HepG2 (cell line): ENCODE results near the gene PAQR5. TPM values are rescaled to one million over a fixed set of nuclear protein-coding genes. Genes with fewer than 3 reads are reported as not detected.

Experiments used
- ATF7-NPFF ChIP-seq: sonication (generic); formaldehyde crosslinking; IDR thresholded peaks from 2 replicates; pipeline ENCODE4 v1.8.1; 2023; ENCODE audit warnings: mild to moderate bottlenecking, low read depth, missing genetic modification reagents, moderate library complexity
- DR1 ChIP-seq: sonication (generic); formaldehyde crosslinking; IDR thresholded peaks from 2 replicates; pipeline ENCODE4 v1.8.0; 2021; ENCODE audit warnings: mild to moderate bottlenecking, missing genetic modification reagents, inconsistent platforms
- ELF3 ChIP-seq: IDR thresholded peaks from 2 replicates; pipeline ENCODE4 v1.6.1; 2016; ENCODE audit warnings: missing genetic modification reagents, missing compliant biosample characterization
- ETV6 ChIP-seq: sonication (generic); formaldehyde crosslinking; conservative IDR thresholded peaks from 2 replicates; pipeline ENCODE4 v1.4.0; 2020; ENCODE audit warnings: missing genetic modification reagents
- HDAC1 ChIP-seq: sonication (generic); formaldehyde crosslinking; IDR thresholded peaks from 2 replicates; pipeline ENCODE4 v1.5.1; 2020; ENCODE audit warnings: mild to moderate bottlenecking, missing genetic modification reagents
- POLR2AphosphoS2 ChIP-seq: IDR thresholded peaks from 2 replicates; pipeline ENCODE4 v1.6.1; 2011; ENCODE audit warnings: low read depth, low read length, improper control_type of control experiment
- PRPF4 ChIP-seq: fragments of 200-400 bp; formaldehyde crosslinking; IDR thresholded peaks from 2 replicates; pipeline ENCODE4 v1.6.1; 2016; ENCODE audit warnings: low read length, low read depth; ENCODE audit not compliant: poor library complexity, severe bottlenecking
- RFXAP ChIP-seq: sonication (generic); formaldehyde crosslinking; IDR thresholded peaks from 2 replicates; pipeline ENCODE4 v1.4.0; 2020; ENCODE audit warnings: missing genetic modification reagents, borderline replicate concordance
- RORA ChIP-seq: sonication (generic); formaldehyde crosslinking; IDR thresholded peaks from 2 replicates; pipeline ENCODE4 v1.5.0; 2020; ENCODE audit warnings: mild to moderate bottlenecking, missing genetic modification reagents, moderate library complexity
- THAP11 ChIP-seq: IDR thresholded peaks from 2 replicates; pipeline ENCODE4 v1.6.1; 2016; ENCODE audit warnings: missing biosample characterization, missing genetic modification reagents
- ZMYM3 ChIP-seq: sonication (generic); formaldehyde crosslinking; IDR thresholded peaks from 2 replicates; pipeline ENCODE4 v1.5.1; 2020; ENCODE audit warnings: mild to moderate bottlenecking, missing genetic modification reagents
- ZNF292 ChIP-seq: sonication (generic); formaldehyde crosslinking; IDR thresholded peaks from 2 replicates; pipeline ENCODE4 v1.8.1; 2022; ENCODE audit warnings: mild to moderate bottlenecking, low read depth, missing genetic modification reagents, borderline replicate concordance
- ZNF296 ChIP-seq: sonication (generic); formaldehyde crosslinking; conservative IDR thresholded peaks from 2 replicates; pipeline ENCODE4 v1.5.0; 2020; ENCODE audit warnings: mild to moderate bottlenecking, missing genetic modification reagents
- ZNF34 ChIP-seq: sonication (generic); formaldehyde crosslinking; IDR thresholded peaks from 2 replicates; pipeline ENCODE4 v1.4.0; 2020; ENCODE audit warnings: mild to moderate bottlenecking, missing genetic modification reagents, borderline replicate concordance
- ZNF343 ChIP-seq: sonication (generic); formaldehyde crosslinking; IDR thresholded peaks from 2 replicates; pipeline ENCODE4 v1.4.0; 2020; ENCODE audit warnings: mild to moderate bottlenecking, missing genetic modification reagents
- ZNF713 ChIP-seq: sonication (generic); formaldehyde crosslinking; IDR thresholded peaks from 2 replicates; pipeline ENCODE4 v1.4.0; 2020; ENCODE audit warnings: mild to moderate bottlenecking, missing genetic modification reagents
- ZNF850 ChIP-seq: sonication (generic); formaldehyde crosslinking; conservative IDR thresholded peaks from 2 replicates; pipeline ENCODE4 v1.9.0; 2021; ENCODE audit warnings: mild to moderate bottlenecking, missing genetic modification reagents
- ZSCAN25 ChIP-seq: sonication (generic); formaldehyde crosslinking; IDR thresholded peaks from 2 replicates; pipeline ENCODE4 v1.8.0; 2022; ENCODE audit warnings: mild to moderate bottlenecking, missing genetic modification reagents
- polyA plus RNA-seq, 8 experiments: library from polyadenylated mRNA; depleted of rRNA in 3 of 8; stranded (reverse) in 7 of 8; unstranded in 1 of 8; fragments of >200 nt; fragmentation: Illumina TruSeq in 4 of 8; extraction: Trizol in 4 of 8; gene quantifications; 2 replicates each; pipeline versions ENCODE4 v1.2.1 to v1.2.3, GENCODE V29; 2011 to 2016; ENCODE audit warnings: low read depth in 4 of 8, missing spikeins in 1 of 8, mixed read lengths in 1 of 8; ENCODE audit not compliant: insufficient read depth in 1 of 8
- total RNA-seq, 5 experiments: library from RNA; depleted of rRNA; stranded (reverse); fragments of >200 nt; fragmentation: Illumina TruSeq; extraction: Trizol; gene quantifications; 2 replicates each; pipeline ENCODE4 v1.2.3, GENCODE V29; 2016; ENCODE audit warnings: low read depth in 1 of 5
- TF ChIP-seq, protein P1 (sequence below): sonication (generic); formaldehyde crosslinking; IDR thresholded peaks from 2 replicates; pipeline ENCODE4 v1.5.0; 2020; ENCODE audit warnings: mild to moderate bottlenecking, missing genetic modification reagents, borderline replicate concordance
- TF ChIP-seq, protein P2 (sequence below): sonication (generic); formaldehyde crosslinking; IDR thresholded peaks from 2 replicates; pipeline ENCODE4 v1.4.0; 2020; ENCODE audit warnings: missing genetic modification reagents
- TF ChIP-seq, protein P3 (sequence below): sonication (generic); formaldehyde crosslinking; IDR thresholded peaks from 2 replicates; pipeline ENCODE4 v1.8.1; 2023; ENCODE audit warnings: missing genetic modification reagents, mild to moderate bottlenecking, borderline replicate concordance
- TF ChIP-seq, protein P4 (sequence below): sonication (generic); formaldehyde crosslinking; IDR thresholded peaks from 2 replicates; pipeline ENCODE4 v1.4.0; 2020; ENCODE audit warnings: low read depth, missing genetic modification reagents
- TF ChIP-seq, protein P5 (sequence below): sonication (generic); formaldehyde crosslinking; IDR thresholded peaks from 2 replicates; pipeline ENCODE4 v1.8.1; 2023; ENCODE audit warnings: mild to moderate bottlenecking, inconsistent platforms, moderate library complexity, missing genetic modification reagents, borderline replicate concordance

Gene PAQR5
- total and polyA plus RNA-seq, 2 of the 13 experiments (the other 11 are each of a cell fraction or from before 2014, with no cell fraction given) = 0.53 to 1.3 TPM

DNA sequence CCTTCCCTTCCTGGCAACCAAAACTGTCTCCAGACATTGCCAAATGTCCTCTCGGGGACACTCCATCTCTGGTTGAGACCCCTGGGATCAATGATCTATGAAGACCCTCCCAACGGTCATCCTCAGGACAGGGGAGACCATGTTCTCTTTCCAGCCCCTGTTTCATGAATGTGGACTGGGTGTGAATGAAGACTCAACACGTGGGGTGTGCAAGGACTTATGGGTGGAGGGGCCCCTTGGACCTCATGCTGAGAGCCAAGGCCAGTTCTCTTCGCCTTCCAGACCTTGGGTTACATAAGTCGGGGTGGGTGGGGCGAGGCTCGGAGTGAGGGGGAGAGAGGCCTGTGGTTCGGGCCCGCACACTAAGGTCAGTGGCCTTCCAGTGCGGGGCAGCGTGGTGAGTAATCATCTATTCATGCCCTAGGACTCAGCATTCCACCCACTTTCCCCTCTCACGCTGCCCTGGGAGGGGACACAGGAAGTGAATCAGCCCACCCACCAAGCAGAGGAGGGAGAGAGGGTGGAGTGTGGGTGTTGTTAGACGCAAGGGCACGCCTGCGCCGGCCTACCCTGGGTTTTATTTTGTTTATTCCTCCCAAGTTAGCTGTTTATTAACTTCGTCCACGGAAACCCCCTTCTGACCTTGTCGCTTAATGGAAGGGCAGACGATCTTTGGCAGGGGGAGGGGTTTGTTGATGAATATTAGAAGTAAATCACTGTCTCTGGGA is 6.7 kb downstream of the PAQR5 start (continued):
- TF ChIP-seq, protein P1, sequence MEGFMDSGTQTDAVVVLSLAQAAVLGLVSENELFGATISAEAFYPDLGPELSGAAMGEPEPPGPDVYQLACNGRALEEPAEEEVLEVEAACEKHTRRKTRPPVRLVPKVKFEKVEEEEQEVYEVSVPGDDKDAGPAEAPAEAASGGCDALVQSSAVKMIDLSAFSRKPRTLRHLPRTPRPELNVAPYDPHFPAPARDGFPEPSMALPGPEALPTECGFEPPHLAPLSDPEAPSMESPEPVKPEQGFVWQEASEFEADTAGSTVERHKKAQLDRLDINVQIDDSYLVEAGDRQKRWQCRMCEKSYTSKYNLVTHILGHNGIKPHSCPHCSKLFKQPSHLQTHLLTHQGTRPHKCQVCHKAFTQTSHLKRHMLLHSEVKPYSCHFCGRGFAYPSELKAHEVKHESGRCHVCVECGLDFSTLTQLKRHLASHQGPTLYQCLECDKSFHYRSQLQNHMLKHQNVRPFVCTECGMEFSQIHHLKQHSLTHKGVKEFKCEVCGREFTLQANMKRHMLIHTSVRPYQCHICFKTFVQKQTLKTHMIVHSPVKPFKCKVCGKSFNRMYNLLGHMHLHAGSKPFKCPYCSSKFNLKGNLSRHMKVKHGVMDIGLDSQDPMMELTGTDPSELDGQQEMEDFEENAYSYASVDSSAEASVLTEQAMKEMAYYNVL (CRISPR knock-in tag) = no peak
- TF ChIP-seq PRPF4 (no peak), RFXAP (no peak), DR1 (no peak), ZNF850 (CRISPR knock-in tag) (no peak), ZMYM3 (CRISPR knock-in tag) (no peak), THAP11 (CRISPR knock-in tag) (no peak), RORA (CRISPR knock-in tag) (no peak), ZNF713 (no peak), ZSCAN25 (CRISPR knock-in tag) (no peak), ETV6 (CRISPR knock-in tag) (no peak), ZNF292 (CRISPR knock-in tag) (no peak), ZNF296 (CRISPR knock-in tag) (no peak), HDAC1 (peak; percentile 56; the same call in 1 of the 2 replicates), POLR2AphosphoS2 (no peak), ATF7-NPFF (CRISPR knock-in tag) (no peak), ZNF34 (CRISPR knock-in tag) (no peak), ELF3 (CRISPR knock-in tag) (0 out of 2 replicates have a peak, but pooled peaks have one; percentile 29), ZNF343 (no peak)
- TF ChIP-seq, protein P2, sequence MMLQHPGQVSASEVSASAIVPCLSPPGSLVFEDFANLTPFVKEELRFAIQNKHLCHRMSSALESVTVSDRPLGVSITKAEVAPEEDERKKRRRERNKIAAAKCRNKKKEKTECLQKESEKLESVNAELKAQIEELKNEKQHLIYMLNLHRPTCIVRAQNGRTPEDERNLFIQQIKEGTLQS = no peak
- TF ChIP-seq, protein P3, sequence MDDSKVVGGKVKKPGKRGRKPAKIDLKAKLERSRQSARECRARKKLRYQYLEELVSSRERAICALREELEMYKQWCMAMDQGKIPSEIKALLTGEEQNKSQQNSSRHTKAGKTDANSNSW = no peak
- TF ChIP-seq, protein P4, sequence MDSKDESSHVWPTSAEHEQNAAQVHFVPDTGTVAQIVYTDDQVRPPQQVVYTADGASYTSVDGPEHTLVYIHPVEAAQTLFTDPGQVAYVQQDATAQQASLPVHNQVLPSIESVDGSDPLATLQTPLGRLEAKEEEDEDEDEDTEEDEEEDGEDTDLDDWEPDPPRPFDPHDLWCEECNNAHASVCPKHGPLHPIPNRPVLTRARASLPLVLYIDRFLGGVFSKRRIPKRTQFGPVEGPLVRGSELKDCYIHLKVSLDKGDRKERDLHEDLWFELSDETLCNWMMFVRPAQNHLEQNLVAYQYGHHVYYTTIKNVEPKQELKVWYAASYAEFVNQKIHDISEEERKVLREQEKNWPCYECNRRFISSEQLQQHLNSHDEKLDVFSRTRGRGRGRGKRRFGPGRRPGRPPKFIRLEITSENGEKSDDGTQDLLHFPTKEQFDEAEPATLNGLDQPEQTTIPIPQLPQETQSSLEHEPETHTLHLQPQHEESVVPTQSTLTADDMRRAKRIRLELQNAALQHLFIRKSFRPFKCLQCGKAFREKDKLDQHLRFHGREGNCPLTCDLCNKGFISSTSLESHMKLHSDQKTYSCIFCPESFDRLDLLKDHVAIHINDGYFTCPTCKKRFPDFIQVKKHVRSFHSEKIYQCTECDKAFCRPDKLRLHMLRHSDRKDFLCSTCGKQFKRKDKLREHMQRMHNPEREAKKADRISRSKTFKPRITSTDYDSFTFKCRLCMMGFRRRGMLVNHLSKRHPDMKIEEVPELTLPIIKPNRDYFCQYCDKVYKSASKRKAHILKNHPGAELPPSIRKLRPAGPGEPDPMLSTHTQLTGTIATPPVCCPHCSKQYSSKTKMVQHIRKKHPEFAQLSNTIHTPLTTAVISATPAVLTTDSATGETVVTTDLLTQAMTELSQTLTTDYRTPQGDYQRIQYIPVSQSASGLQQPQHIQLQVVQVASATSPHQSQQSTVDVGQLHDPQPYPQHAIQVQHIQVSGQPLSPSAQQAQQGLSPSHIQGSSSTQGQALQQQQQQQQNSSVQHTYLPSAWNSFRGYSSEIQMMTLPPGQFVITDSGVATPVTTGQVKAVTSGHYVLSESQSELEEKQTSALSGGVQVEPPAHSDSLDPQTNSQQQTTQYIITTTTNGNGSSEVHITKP (CRISPR knock-in tag) = no peak
- TF ChIP-seq, protein P5, sequence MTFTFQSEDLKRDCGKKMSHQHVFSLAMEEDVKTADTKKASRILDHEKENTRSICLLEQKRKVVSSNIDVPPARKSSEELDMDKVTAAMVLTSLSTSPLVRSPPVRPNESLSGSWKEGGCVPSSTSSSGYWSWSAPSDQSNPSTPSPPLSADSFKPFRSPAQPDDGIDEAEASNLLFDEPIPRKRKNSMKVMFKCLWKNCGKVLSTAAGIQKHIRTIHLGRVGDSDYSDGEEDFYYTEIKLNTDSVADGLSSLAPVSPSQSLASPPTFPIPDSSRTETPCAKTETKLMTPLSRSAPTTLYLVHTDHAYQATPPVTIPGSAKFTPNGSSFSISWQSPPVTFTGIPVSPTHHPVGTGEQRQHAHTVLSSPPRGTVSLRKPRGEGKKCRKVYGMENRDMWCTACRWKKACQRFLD (CRISPR knock-in tag) = no peak
